ENCODE results near the gene NYAP1. TPM values are rescaled to one million over a fixed set of nuclear protein-coding genes. Genes with fewer than 3 reads are reported as not detected.
"Not testable (repeated sequence)": the region's sequence is repeated elsewhere in the genome, so short reads cannot be mapped to it uniquely, and the experiment has no call there.

NYAP1 gene
- total RNA-seq, 1 donor, result under 0.01 TPM

- H3K9me3 ChIP-seq (ENCODE audit: low read depth, low read length), result no peaks in the 10 kb centered on the region
- no peak for DNase-seq (ENCODE audit: insufficient read length, low spot score, missing footprints)
- no peak overlapping the region for H3K27ac ChIP-seq (ENCODE audit: low read depth, low read length)
- H3K4me1 ChIP-seq (ENCODE audit: insufficient read depth, low read length), result no peaks in the 10 kb centered on the region
- no peak overlapping the region for H2AFZ ChIP-seq (ENCODE audit: low read length)
- H3K79me2 ChIP-seq (ENCODE audit: insufficient read depth, low read length), result no peaks in the 10 kb centered on the region
- H3K4me2 ChIP-seq (ENCODE audit: insufficient read depth, low read length), result no peak overlapping the region
- H3K4me3 ChIP-seq (ENCODE audit: insufficient read depth, low read length), result no peak overlapping the region
- TF ChIP-seq CTCF (IDR thresholded peaks at IDR 0.05; ENCODE audit: extremely low read depth, low read depth, low read length), result no peak
- H3K36me3 ChIP-seq (ENCODE audit: insufficient read depth, low read length), result no peaks in the 10 kb centered on the region
- H4K20me1 ChIP-seq (ENCODE audit: insufficient read depth, low read length), result no peaks in the 10 kb centered on the region
- no peaks in the 10 kb centered on the region for H3K27me3 ChIP-seq (ENCODE audit: insufficient read depth, low read length)
Observed at GRCh38 chr7:100491192-100491578, 7.5 kb downstream of the NYAP1 start.

- no peak overlapping the region for H3K4me2 ChIP-seq (ENCODE audit: insufficient read depth, low read length)
- H3K4me3 ChIP-seq (ENCODE audit: insufficient read depth, low read length), result no peak overlapping the region
Observed at GRCh38 chr7:100492738-100493475, 9.2 kb downstream of the NYAP1 start.

GRCh38 chr7:100493476-100494264, 9.9 kb downstream of the NYAP1 start:
- H3K79me2 ChIP-seq (ENCODE audit: insufficient read depth, low read length), result no peaks in the 10 kb centered on the region
- no peak overlapping the region for H3K4me3 ChIP-seq (ENCODE audit: insufficient read depth, low read length)
- DNase-seq (ENCODE audit: insufficient read length, low spot score, missing footprints), result peak; percentile 60
- no peaks in the 10 kb centered on the region for H3K9me3 ChIP-seq (ENCODE audit: low read depth, low read length)
- peaks cover 3% of the 10 kb centered on the region for H3K27me3 ChIP-seq (ENCODE audit: insufficient read depth, low read length)
- H4K20me1 ChIP-seq (ENCODE audit: insufficient read depth, low read length), result no peaks in the 10 kb centered on the region
- no peak for TF ChIP-seq CTCF (IDR thresholded peaks at IDR 0.05; ENCODE audit: extremely low read depth, low read depth, low read length)
- no peaks in the 10 kb centered on the region for H3K4me1 ChIP-seq (ENCODE audit: insufficient read depth, low read length)
- no peak overlapping the region for H3K27ac ChIP-seq (ENCODE audit: low read depth, low read length)
- H2AFZ ChIP-seq (ENCODE audit: low read length), result no peak overlapping the region
- no peaks in the 10 kb centered on the region for H3K36me3 ChIP-seq (ENCODE audit: insufficient read depth, low read length)
- no peak overlapping the region for H3K4me2 ChIP-seq (ENCODE audit: insufficient read depth, low read length)

More at GRCh38 chr7:100492738-100493475, 9.2 kb downstream of the NYAP1 start:
- Histone ChIP-seq H4K20me1 (ENCODE audit: insufficient read depth, low read length) (no peaks in the 10 kb centered on the region), H3K4me1 (ENCODE audit: insufficient read depth, low read length) (no peaks in the 10 kb centered on the region), H3K27me3 (ENCODE audit: insufficient read depth, low read length) (peaks cover 3% of the 10 kb centered on the region), H3K36me3 (ENCODE audit: insufficient read depth, low read length) (no peaks in the 10 kb centered on the region), H3K79me2 (ENCODE audit: insufficient read depth, low read length) (no peaks in the 10 kb centered on the region), H2AFZ (ENCODE audit: low read length) (no peak overlapping the region), H3K27ac (ENCODE audit: low read depth, low read length) (no peak overlapping the region), H3K9me3 (ENCODE audit: low read depth, low read length) (no peaks in the 10 kb centered on the region)
- TF ChIP-seq CTCF (IDR thresholded peaks at IDR 0.05; ENCODE audit: extremely low read depth, low read depth, low read length), result no peak
- no peak for DNase-seq (ENCODE audit: insufficient read length, low spot score, missing footprints)

- Histone ChIP-seq H3K4me3 (ENCODE audit: insufficient read depth, low read length) (no peak overlapping the region), H3K4me2 (ENCODE audit: insufficient read depth, low read length) (no peak overlapping the region), H3K27me3 (ENCODE audit: insufficient read depth, low read length) (peaks cover 3% of the 10 kb centered on the region), H3K27ac (ENCODE audit: low read depth, low read length) (no peak overlapping the region), H2AFZ (ENCODE audit: low read length) (no peak overlapping the region), H3K9me3 (ENCODE audit: low read depth, low read length) (no peaks in the 10 kb centered on the region), H3K4me1 (ENCODE audit: insufficient read depth, low read length) (no peaks in the 10 kb centered on the region), H3K79me2 (ENCODE audit: insufficient read depth, low read length) (no peaks in the 10 kb centered on the region), H4K20me1 (ENCODE audit: insufficient read depth, low read length) (no peaks in the 10 kb centered on the region), H3K36me3 (ENCODE audit: insufficient read depth, low read length) (no peaks in the 10 kb centered on the region)
- no peak for TF ChIP-seq CTCF (IDR thresholded peaks at IDR 0.05; ENCODE audit: extremely low read depth, low read depth, low read length)
- DNase-seq (ENCODE audit: insufficient read length, low spot score, missing footprints), result no peak
Observed at GRCh38 chr7:100496509-100496908, 12.8 kb downstream of the NYAP1 start.

DNA sequence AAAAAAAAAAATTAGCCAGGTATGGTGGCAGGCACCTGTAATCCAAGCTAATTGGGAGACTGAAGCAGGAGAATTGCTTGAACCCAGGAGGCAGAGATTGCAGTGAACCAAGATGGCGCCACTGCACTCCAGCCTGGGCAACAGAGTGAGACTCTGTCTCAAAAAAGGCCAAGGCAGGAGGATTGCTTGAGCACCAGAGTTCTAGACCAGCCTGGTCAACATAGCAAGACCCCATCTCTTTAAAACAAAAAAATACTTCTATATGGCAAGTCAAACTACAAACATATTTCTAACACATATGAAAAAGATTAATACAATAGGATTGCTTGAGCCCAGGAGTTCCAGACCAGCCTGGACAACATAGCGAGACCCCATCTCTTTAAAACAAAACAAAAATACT, 17.0 kb downstream of the NYAP1 start:
- not testable (repeated sequence) for H3K4me1 ChIP-seq (ENCODE audit: insufficient read depth, low read length); H3K27me3 ChIP-seq (ENCODE audit: insufficient read depth, low read length); H3K36me3 ChIP-seq (ENCODE audit: insufficient read depth, low read length); H4K20me1 ChIP-seq (ENCODE audit: insufficient read depth, low read length); H3K27ac ChIP-seq (ENCODE audit: low read depth, low read length); H3K79me2 ChIP-seq (ENCODE audit: insufficient read depth, low read length); H3K4me2 ChIP-seq (ENCODE audit: insufficient read depth, low read length); H3K4me3 ChIP-seq (ENCODE audit: insufficient read depth, low read length); DNase-seq (ENCODE audit: insufficient read length, low spot score, missing footprints); H2AFZ ChIP-seq (ENCODE audit: low read length); H3K9me3 ChIP-seq (ENCODE audit: low read depth, low read length)

GRCh38 chr7:100504031-100504430, 20.3 kb downstream of the NYAP1 start:
- H4K20me1 ChIP-seq (ENCODE audit: insufficient read depth, low read length); DNase-seq (ENCODE audit: insufficient read length, low spot score, missing footprints); H3K27ac ChIP-seq (ENCODE audit: low read depth, low read length); H3K36me3 ChIP-seq (ENCODE audit: insufficient read depth, low read length); H3K79me2 ChIP-seq (ENCODE audit: insufficient read depth, low read length); H3K4me2 ChIP-seq (ENCODE audit: insufficient read depth, low read length); H3K9me3 ChIP-seq (ENCODE audit: low read depth, low read length); H3K27me3 ChIP-seq (ENCODE audit: insufficient read depth, low read length); H2AFZ ChIP-seq (ENCODE audit: low read length); H3K4me1 ChIP-seq (ENCODE audit: insufficient read depth, low read length); H3K4me3 ChIP-seq (ENCODE audit: insufficient read depth, low read length): not testable (repeated sequence)
